Lower leg skin (tissue), 4 donors: Measurements from ENCODE around the gene AUTS2. TPM values are rescaled to one million over a fixed set of nuclear protein-coding genes. Genes with fewer than 3 reads are reported as not detected.

Source experiments
- DNase-seq, 2 donors: peaks; one replicate each; pipeline ENCODE4 v3.0.0-alpha.2; 2019; ENCODE audit warnings: low spot score in 2 of 2
- H3K4me3 ChIP-seq: fragments of 200-600 bp; sonication (generic); 2 replicates; pipeline ENCODE4 v1.5.1; 2017; ENCODE audit warnings: mild to moderate bottlenecking, low read depth; ENCODE audit not compliant: poor library complexity, severe bottlenecking
- POLR2A ChIP-seq, 2 donors: fragments of 450-650 bp; IDR thresholded peaks; one replicate each; pipeline ENCODE4 v1.6.1; 2016 to 2017; ENCODE audit warnings: antibody characterized with exemption in 2 of 2, mild to moderate bottlenecking in 1 of 2, moderate library complexity in 1 of 2
- WGBS, 2 donors: methylation state at CpG; one replicate each; pipeline ENCODE4 v1.1.5; 2018; 5-methylcytosine and 5-hydroxymethylcytosine counted together
- intact Hi-C: fragments of 100-400 bp; cut with DNase I; formaldehyde crosslinking; loops from one replicate; pipeline ENCODE4 v1.15.0; 2023; ENCODE audit warnings: low total_unique reads
- total RNA-seq, 4 donors: library from RNA; depleted of rRNA; stranded (reverse); fragments of >200 nt; gene quantifications; one replicate each; pipeline ENCODE4 v1.1.0, GENCODE V29; 2016
- TF ChIP-seq, protein P1 (sequence below), 3 donors: fragments of 450-650 bp; IDR thresholded peaks; one replicate each; pipeline ENCODE4 v1.5.1; 2016; ENCODE audit warnings: antibody characterized with exemption in 3 of 3, mild to moderate bottlenecking in 3 of 3, moderate library complexity in 2 of 3

Gene AUTS2
- total RNA-seq, 4 donors from 2014 or later: 30.8 to 41.9 (median 40.5) TPM

DNA sequence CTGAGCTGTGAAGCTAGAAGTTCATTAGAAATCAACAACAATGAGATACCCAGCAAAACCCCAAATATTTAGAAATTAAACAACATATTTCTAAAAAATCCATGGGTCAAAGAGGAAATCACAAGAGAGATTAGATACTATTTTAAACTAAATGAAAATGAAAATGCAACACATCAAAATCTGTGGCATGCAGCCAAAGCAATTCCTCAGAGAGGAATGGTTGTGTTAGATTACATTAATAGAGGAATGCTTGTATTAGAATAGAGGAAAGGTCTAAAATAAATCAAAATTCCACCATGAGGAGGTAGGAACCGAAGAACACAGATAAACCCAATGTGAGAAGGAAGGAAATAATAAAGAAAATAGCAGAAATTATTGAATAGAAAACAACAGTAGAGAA lies 891.5 kb downstream of the AUTS2 start:
- no peak for TF ChIP-seq POLR2A (IDR thresholded peaks at IDR 0.05)
- intact Hi-C loops: no loop called here
- no peak overlapping the region for H3K4me3 ChIP-seq
- no peak for DNase-seq
- WGBS, 2 donors: 52% methylated on average over 1 of the region's 1 CpG

GRCh38 chr7:70492625-70493024 lies 894.4 kb downstream of the AUTS2 start:
- no peak for DNase-seq
- intact Hi-C loops: no loop called here
- 85% methylated on average over 7 of the region's 7 CpGs for WGBS, 2 donors
- no peak for TF ChIP-seq POLR2A (IDR thresholded peaks at IDR 0.05)
- TF ChIP-seq, protein P1, sequence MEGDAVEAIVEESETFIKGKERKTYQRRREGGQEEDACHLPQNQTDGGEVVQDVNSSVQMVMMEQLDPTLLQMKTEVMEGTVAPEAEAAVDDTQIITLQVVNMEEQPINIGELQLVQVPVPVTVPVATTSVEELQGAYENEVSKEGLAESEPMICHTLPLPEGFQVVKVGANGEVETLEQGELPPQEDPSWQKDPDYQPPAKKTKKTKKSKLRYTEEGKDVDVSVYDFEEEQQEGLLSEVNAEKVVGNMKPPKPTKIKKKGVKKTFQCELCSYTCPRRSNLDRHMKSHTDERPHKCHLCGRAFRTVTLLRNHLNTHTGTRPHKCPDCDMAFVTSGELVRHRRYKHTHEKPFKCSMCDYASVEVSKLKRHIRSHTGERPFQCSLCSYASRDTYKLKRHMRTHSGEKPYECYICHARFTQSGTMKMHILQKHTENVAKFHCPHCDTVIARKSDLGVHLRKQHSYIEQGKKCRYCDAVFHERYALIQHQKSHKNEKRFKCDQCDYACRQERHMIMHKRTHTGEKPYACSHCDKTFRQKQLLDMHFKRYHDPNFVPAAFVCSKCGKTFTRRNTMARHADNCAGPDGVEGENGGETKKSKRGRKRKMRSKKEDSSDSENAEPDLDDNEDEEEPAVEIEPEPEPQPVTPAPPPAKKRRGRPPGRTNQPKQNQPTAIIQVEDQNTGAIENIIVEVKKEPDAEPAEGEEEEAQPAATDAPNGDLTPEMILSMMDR (IDR thresholded peaks at IDR 0.05): no peak
- H3K4me3 ChIP-seq: no peak overlapping the region

DNA sequence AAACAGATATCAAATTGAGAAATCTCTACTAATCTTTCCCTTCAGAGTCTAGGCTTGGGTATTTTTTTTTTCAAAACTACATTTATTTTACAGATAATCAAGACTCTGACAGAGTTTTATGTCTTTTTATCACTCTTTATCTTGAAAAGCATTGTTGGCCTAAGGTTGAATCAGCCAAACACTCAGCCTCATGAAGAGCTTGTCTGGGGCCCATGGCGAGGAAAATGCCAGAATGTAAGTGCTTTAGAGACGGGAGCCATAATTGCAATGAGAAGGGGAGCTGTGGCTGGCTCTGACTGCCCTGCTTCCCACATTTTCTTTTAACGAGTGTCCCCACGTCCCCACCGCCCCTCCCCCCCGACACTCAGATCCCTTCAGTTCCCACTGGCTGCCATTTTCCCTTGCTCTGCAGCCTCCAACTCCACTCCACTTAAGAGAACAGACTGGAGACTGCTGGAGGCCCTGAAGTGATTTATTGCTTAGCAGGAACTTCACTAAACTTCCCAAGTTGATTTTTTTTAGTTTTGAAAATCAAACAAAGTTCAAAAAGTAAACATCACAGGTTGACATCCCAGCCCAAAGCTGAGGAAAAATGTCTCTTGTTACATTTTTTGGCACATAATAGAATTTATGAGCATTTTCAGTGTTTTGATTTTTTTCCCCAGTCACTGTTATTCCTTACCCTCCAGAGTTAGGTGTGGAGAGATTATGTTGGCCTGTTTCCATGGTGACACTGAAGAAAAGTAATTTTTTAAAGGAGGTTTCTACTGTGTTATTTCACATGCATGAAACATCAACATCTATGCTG lies 896.2 kb downstream of the AUTS2 start:
- TF ChIP-seq, protein P1 (IDR thresholded peaks at IDR 0.05): no peak
- TF ChIP-seq POLR2A (IDR thresholded peaks at IDR 0.05): no peak
- intact Hi-C loops: no loop called here
- no peak for DNase-seq
- 76 to 88% methylated on average over 6 of the region's 6 CpGs for WGBS, 2 donors
- H3K4me3 ChIP-seq: no peak overlapping the region

GRCh38 chr7:70495033-70495376 lies 896.7 kb downstream of the AUTS2 start:
- TF ChIP-seq, protein P1 (IDR thresholded peaks at IDR 0.05): no peak
- no peak for TF ChIP-seq POLR2A (IDR thresholded peaks at IDR 0.05)
- WGBS, 2 donors: 86 to 96% methylated on average over 3 of the region's 3 CpGs
- no peak overlapping the region for H3K4me3 ChIP-seq
- no peak for DNase-seq
- intact Hi-C loops: no loop called here

- H3K4me3 ChIP-seq: no peak overlapping the region
- DNase-seq: no peak
- intact Hi-C loops: no loop called here
- 78 to 87% methylated on average over 2 of the region's 2 CpGs for WGBS, 2 donors
- no peak for TF ChIP-seq POLR2A (IDR thresholded peaks at IDR 0.05)
- TF ChIP-seq, protein P1 (IDR thresholded peaks at IDR 0.05): no peak
Measured at GRCh38 chr7:70497793-70498192, 899.5 kb downstream of the AUTS2 start.

DNA sequence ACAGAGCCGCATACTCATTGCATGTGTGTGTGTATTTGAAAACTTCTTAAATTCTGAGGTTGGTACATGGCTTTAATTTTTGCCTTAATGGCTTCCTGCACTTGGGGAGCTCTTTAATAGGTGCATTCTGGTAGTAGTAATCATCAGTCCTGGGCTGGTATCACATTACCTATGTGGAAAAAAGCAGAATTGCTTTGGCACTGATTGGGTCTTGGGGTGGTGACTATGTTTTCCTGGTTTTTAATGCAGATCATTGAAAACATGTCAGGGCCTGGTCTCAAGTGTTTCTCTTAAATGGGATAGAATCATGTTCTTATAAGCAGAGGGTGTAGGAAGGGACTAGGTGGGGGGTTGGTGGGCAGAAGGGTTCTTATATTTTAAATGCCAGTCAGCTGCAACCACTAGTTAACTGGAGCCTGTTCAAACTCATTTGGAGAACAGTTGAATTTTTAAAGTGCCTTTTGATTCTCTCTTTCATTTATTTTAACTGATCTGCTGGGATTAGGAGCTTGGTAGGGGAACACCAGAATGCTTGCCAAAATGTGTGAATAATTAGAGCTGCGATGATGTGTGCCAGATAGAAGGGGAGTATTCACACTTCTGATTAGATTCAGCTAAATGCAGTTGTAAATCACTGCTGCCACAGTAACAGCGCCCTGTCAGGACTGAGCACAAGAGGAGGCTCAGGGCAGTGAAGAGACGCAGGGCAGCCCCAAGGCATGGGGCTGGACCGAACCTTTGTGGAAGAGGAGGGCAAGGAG lies 900.1 kb downstream of the AUTS2 start:
- no peak overlapping the region for H3K4me3 ChIP-seq
- WGBS, 2 donors: 33 to 37% methylated on average over 5 of the region's 5 CpGs
- DNase-seq: no peak
- intact Hi-C loops: no loop called here
- TF ChIP-seq, protein P1 (IDR thresholded peaks at IDR 0.05): no peak
- no peak for TF ChIP-seq POLR2A (IDR thresholded peaks at IDR 0.05)
